ENCODE measurements around the gene DROSHA. TPM values are rescaled to one million over a fixed set of nuclear protein-coding genes. Genes with fewer than 3 reads are reported as not detected.

Gene DROSHA
- polyA plus RNA-seq, 2 of the 4 experiments (the other 2 are of a cell fraction), result 49.1 to 105 TPM

- ATAC-seq (no peak), FAIRE-seq (no peak), DNase-seq (ENCODE audit: low read depth in 1 of 2, low spot score in 1 of 2) (no peak)
- POLR2A ChIA-PET, result no interaction called here
- CTCF ChIA-PET, result no interaction called here
- 97% methylated on average over 2 of the region's 2 CpGs for WGBS (ENCODE audit: missing lambda C conversion rate)
- TF ChIP-seq KDM5A (IDR thresholded peaks at IDR 0.05) (no peak), EP300 (IDR thresholded peaks at IDR 0.05) (no peak), RFX5 (IDR thresholded peaks at IDR 0.05) (no peak), REST (IDR thresholded peaks at IDR 0.05) (no peak), CBX2 (IDR thresholded peaks at IDR 0.05; ENCODE audit: borderline replicate concordance, low read depth) (no peak), GATA3 (IDR thresholded peaks at IDR 0.05; ENCODE audit: borderline replicate concordance) (no peak), SREBF2 (IDR thresholded peaks at IDR 0.05) (no peak), CTCF (IDR thresholded peaks at IDR 0.05) (no peak), KDM1A (IDR thresholded peaks at IDR 0.05; ENCODE audit: low read depth) (no peak), POLR2AphosphoS2 (conservative IDR thresholded peaks at IDR 0.05; ENCODE audit: low read length) (no peak), BCL3 (IDR thresholded peaks at IDR 0.05) (no peak), CHD2 (IDR thresholded peaks at IDR 0.05; ENCODE audit: low read length, partially characterized antibody) (no peak), CEBPB (IDR thresholded peaks at IDR 0.05) (no peak), CHD4 (IDR thresholded peaks at IDR 0.05; ENCODE audit: borderline replicate concordance) (no peak), BHLHE40 (IDR thresholded peaks at IDR 0.05; ENCODE audit: low read depth, low read length) (no peak), HOXB13 (CRISPR knock-in tag; IDR thresholded peaks at IDR 0.05; ENCODE audit: low read depth) (no peak), ZNF302 (CRISPR knock-in tag; IDR thresholded peaks at IDR 0.05) (no peak)
- Histone ChIP-seq H3K4me1 (no peaks in the 10 kb centered on the region), H3K27ac (no peak overlapping the region), H3K9me3 (no peaks in the 10 kb centered on the region), H3K4me2 (no peak overlapping the region), H3K4me3 (no peak overlapping the region)
Measured at GRCh38 chr5:31415960-31416359, 115.9 kb downstream of the DROSHA start.

- DNase-seq (ENCODE audit: low read depth in 1 of 2, low spot score in 1 of 2) (no peak), ATAC-seq (no peak), FAIRE-seq (no peak)
- ChIA-PET CTCF (no interaction called here), POLR2A (no interaction called here)
- 84% methylated on average over 6 of the region's 6 CpGs for WGBS (ENCODE audit: missing lambda C conversion rate)
- H3K4me3 ChIP-seq, result no peak overlapping the region
- no peak overlapping the region for H3K4me2 ChIP-seq
- H3K9me3 ChIP-seq, result no peaks in the 10 kb centered on the region
- no peak for TF ChIP-seq NR3C1 (IDR thresholded peaks at IDR 0.05)
- TF ChIP-seq ZNF302 (CRISPR knock-in tag; IDR thresholded peaks at IDR 0.05), result no peak
- TF ChIP-seq CHD2 (IDR thresholded peaks at IDR 0.05; ENCODE audit: low read length, partially characterized antibody), result no peak
- no peak for TF ChIP-seq EHMT2 (IDR thresholded peaks at IDR 0.05; ENCODE audit: low read depth)
- no peaks in the 10 kb centered on the region for H3K4me1 ChIP-seq
- H3K27ac ChIP-seq, result no peak overlapping the region
Measured at GRCh38 chr5:31415009-31415923, 116.6 kb downstream of the DROSHA start.

Data from A549 (cell line).